OCI-LY7 (cell line): ENCODE results near the gene ADCY1. TPM values are rescaled to one million over a fixed set of nuclear protein-coding genes. Genes with fewer than 3 reads are reported as not detected.

Source experiments
- BruUV-seq: library from RNA; stranded (reverse); fragments of 400-500 nt; replicated peaks from 2 replicates; lab custom pipeline; 2021; lab: Mats Ljungman, UMichigan
- CTCF ChIA-PET: fragments of 300-600 bp; sonication (Branson Sonifier 250); formaldehyde crosslinking; loops from one replicate; lab custom pipeline; 2022; ENCODE audit warnings: antibody characterized with exemption; ENCODE audit not compliant: unreplicated experiment; lab: Charles Lee
- POLR2A ChIA-PET: fragments of 300-600 bp; sonication (Branson Sonifier 250); formaldehyde crosslinking; loops from one replicate; lab custom pipeline; 2022; ENCODE audit warnings: antibody characterized with exemption; lab: Charles Lee
- DNase-seq: peaks from one replicate; pipeline ENCODE4 v3.0.0-alpha.2; 2015; ENCODE audit warnings: low spot score
- H2AFZ ChIP-seq: fragments of 200-600 bp; sonication (generic), shearing (Covaris generic); 2 replicates; pipeline ENCODE4 v1.6.1; 2014; ENCODE audit warnings: mild to moderate bottlenecking, antibody characterized with exemption, low read length, moderate library complexity
- H3K27ac ChIP-seq: fragments of 200-600 bp; sonication (generic); 2 replicates; pipeline ENCODE4 v1.5.1; 2014; ENCODE audit warnings: mixed run types, low read depth, mild to moderate bottlenecking, moderate library complexity, low read length, inconsistent platforms; ENCODE audit not compliant: poor library complexity, severe bottlenecking
- H3K36me3 ChIP-seq: fragments of 200-600 bp; sonication (generic); 2 replicates; pipeline ENCODE4 v1.6.1; 2014; ENCODE audit warnings: mild to moderate bottlenecking, antibody characterized with exemption, low read length, moderate library complexity, mixed read lengths; ENCODE audit not compliant: insufficient read depth
- H3K4me1 ChIP-seq: fragments of 200-600 bp; sonication (generic); 2 replicates; pipeline ENCODE4 v1.5.1; 2014; ENCODE audit warnings: mild to moderate bottlenecking, low read length; ENCODE audit not compliant: insufficient read depth, poor library complexity, severe bottlenecking
- H3K4me2 ChIP-seq: fragments of 200-600 bp; sonication (generic); 2 replicates; pipeline ENCODE4 v1.6.1; 2014; ENCODE audit warnings: mild to moderate bottlenecking, low read length
- H3K4me3 ChIP-seq: fragments of 200-600 bp; sonication (generic); 2 replicates; pipeline ENCODE4 v1.5.1; 2014; ENCODE audit warnings: mild to moderate bottlenecking, low read depth, low read length; ENCODE audit not compliant: poor library complexity, severe bottlenecking
- H3K79me2 ChIP-seq: fragments of 200-600 bp; sonication (generic); 2 replicates; pipeline ENCODE4 v1.6.1; 2016; ENCODE audit warnings: low read depth, mild to moderate bottlenecking, low read length, moderate library complexity, mixed read lengths; ENCODE audit not compliant: insufficient read depth
- H3K9me2 ChIP-seq: fragments of 200-600 bp; sonication (generic); 2 replicates; pipeline ENCODE4 v1.6.1; 2016; ENCODE audit warnings: mild to moderate bottlenecking, low read length, mixed read lengths; ENCODE audit not compliant: insufficient read depth
- H3K9me3 ChIP-seq: fragments of 200-600 bp; sonication (generic); 2 replicates; pipeline ENCODE4 v1.6.1; 2014; ENCODE audit warnings: mild to moderate bottlenecking, mixed run types, low read length, mixed read lengths
- H4K20me1 ChIP-seq: fragments of 200-600 bp; sonication (generic); 2 replicates; pipeline ENCODE4 v1.6.1; 2014; ENCODE audit warnings: mild to moderate bottlenecking, antibody characterized with exemption, low read length, moderate library complexity, mixed read lengths; ENCODE audit not compliant: insufficient read depth
- CTCF ChIP-seq: fragments of 200-600 bp; sonication (generic); conservative IDR thresholded peaks from 2 replicates; pipeline ENCODE4 v1.5.1; 2014; ENCODE audit warnings: mild to moderate bottlenecking, antibody characterized with exemption, low read length, moderate library complexity, mixed read lengths
- EZH2phosphoT487 ChIP-seq: fragments of 200-600 bp; sonication (generic); IDR thresholded peaks from 2 replicates; pipeline ENCODE4 v1.6.1; 2018; ENCODE audit warnings: low read depth, borderline replicate concordance, mild to moderate bottlenecking, mixed run types, antibody characterized with exemption, low read length, moderate library complexity, mixed read lengths
- intact Hi-C: fragments of 100-400 bp; cut with micrococcal nuclease; formaldehyde crosslinking; loops from one replicate; pipeline ENCODE4 v1.10.0; 2022; ENCODE audit not compliant: unreplicated experiment
- total RNA-seq, 2 experiments: library from RNA; depleted of rRNA in 1 of 2; stranded (reverse); fragments of >200 nt in 1 of 2; shearing (Covaris generic) in 1 of 2; gene quantifications; 2 replicates each; pipeline ENCODE4 v1.2.3, GENCODE V29; 2014 to 2022

The ADCY1 gene
- total RNA-seq, 2 experiments from 2014 or later, result 0.13 TPM; not detected in 1

GRCh38 chr7:45591101-45591906 lies 17.1 kb downstream of the ADCY1 start:
- no peak overlapping the region for H3K27ac ChIP-seq
- POLR2A ChIA-PET, result no interaction called here
- H4K20me1 ChIP-seq, result no peaks in the 10 kb centered on the region; the same call in 1 of the 2 replicates
- no TSS peak for BruUV-seq
- H2AFZ ChIP-seq, result no peak overlapping the region
- no peak overlapping the region for H3K4me3 ChIP-seq
- H3K79me2 ChIP-seq, result no peaks in the 10 kb centered on the region
- H3K4me1 ChIP-seq, result no peaks in the 10 kb centered on the region
- intact Hi-C loops, result no loop called here
- H3K9me3 ChIP-seq, result no peaks in the 10 kb centered on the region
- TF ChIP-seq EZH2phosphoT487, result no peak
- no peaks in the 10 kb centered on the region for H3K9me2 ChIP-seq
- CTCF ChIA-PET, result interaction anchor here (0.5 kb wide), 1 partner anchor 332 kb away, joined by 3 read pairs; no protein-coding TSS in a partner anchor
- H3K36me3 ChIP-seq, result no peaks in the 10 kb centered on the region
- no peak for DNase-seq
- H3K4me2 ChIP-seq, result no peak overlapping the region

- intact Hi-C loops, result no loop called here
- POLR2A ChIA-PET, result no interaction called here
- BruUV-seq, result no TSS peak
These were observed 18.2 kb downstream of the ADCY1 start for GRCh38 chr7:45592230-45592991.

More at GRCh38 chr7:45592230-45592991, 18.2 kb downstream of the ADCY1 start:
- H3K4me3 ChIP-seq, result no peak overlapping the region
- no peaks in the 10 kb centered on the region for H3K9me3 ChIP-seq
- no peak overlapping the region for H3K27ac ChIP-seq
- no peaks in the 10 kb centered on the region for H3K9me2 ChIP-seq
- TF ChIP-seq CTCF, result no peak
- H3K4me2 ChIP-seq, result no peak overlapping the region
- DNase-seq, result no peak
- no peaks in the 10 kb centered on the region; the same call in 1 of the 2 replicates for H4K20me1 ChIP-seq
- no peaks in the 10 kb centered on the region for H3K4me1 ChIP-seq
- H3K79me2 ChIP-seq, result no peaks in the 10 kb centered on the region
- H2AFZ ChIP-seq, result no peak overlapping the region
- H3K36me3 ChIP-seq, result no peaks in the 10 kb centered on the region
- CTCF ChIA-PET, result no interaction called here
